Activated CD4-positive, alpha-beta T cell treated with anti-CD3 and anti-CD28 coated beads for 4 hours (primary cell): Measurements from ENCODE around the gene RHOG.
"Not testable (repeated sequence)": the region's sequence is repeated elsewhere in the genome, so short reads cannot be mapped to it uniquely, and the experiment has no call there.

ENCODE experiments used
- DNase-seq, 2 donors: peaks; one replicate each; pipeline ENCODE4 v3.0.0-alpha.2; 2020

RHOG gene

GRCh38 chr11:3807909-3808860 is 32.6 kb downstream of the RHOG start, which contains the start of gene PGAP2:
TSS of gene PGAP2 (plus strand) at chr11:3808560. CDS start at chr11:3811260, 2,700 bp downstream.
- DNase-seq, result peak; percentile 43 to 47

DNA sequence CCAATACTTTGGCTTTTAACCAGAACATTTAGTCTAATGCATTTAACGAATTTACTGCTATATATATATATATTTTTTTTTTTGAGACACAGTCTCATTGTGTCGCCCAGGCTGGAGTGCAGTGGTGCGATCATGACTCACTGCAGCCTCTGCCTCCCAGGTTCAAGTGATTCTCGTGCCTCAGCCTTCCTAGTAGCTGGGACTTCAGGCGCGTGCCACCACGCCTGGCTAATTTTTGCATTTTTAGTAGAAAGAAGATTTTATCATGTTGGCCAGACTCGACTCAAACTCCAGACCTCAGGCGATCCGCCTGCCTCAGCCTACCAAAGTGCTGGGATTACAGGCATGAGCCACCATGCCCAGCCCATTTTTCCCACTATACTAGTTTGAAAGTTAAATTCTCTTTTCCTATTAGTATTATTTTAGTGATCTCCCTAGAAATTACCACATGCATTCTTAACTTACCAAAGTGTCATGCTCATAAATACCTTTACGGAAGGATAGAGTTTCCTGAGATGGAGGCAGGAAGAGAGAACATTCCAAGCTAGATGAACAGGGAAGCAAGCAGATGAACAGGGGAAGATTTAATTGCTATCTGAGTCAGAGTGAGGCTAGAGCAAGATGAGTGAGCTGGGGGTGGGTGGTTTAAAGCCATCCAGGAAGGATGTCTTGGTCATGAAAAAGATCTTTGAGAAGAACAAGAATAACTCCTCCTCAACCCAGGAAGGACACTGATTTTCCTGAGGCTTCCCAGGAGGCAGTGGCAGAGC is 36.8 kb downstream of the RHOG start:
- DNase-seq, result no peak

DNA sequence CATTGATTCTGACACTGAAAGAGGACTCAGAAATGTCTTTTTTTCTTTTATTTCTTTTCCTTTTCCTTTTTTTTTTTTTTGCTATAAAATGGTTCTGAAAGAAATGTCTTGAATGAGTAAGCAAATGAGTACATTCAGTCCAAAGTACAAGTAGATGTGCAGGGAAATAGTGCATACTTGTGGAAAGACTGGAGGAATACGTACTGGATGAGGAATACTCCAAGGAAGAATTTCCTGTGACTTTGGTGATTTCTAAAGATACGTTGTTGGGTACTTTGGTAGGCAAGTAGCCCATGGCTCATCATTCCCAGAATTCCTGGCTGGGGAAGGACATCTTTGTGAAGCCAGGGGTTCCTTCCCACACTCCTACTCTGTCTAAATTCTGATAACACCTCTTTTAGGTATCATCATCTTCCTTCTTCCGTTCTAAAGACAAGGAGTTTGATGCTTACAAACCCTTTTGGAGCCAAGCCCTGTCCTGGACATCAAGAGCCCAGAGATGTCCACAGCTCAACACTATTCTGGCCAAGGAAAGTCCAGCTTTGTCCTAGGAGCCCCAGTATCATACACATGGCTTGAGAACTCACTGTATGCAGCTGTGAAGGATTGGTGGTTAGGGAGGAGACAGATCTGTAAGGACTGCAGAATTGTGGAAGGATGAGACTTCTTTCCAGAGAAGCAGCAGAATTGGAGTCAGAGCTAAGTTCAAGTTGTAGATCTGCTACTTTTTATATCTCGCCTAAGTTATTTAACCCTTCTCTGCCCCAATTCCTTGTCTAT is 38.6 kb downstream of the RHOG start:
- no peak for DNase-seq

- no peak for DNase-seq
These were observed 40.9 kb downstream of the RHOG start for GRCh38 chr11:3799873-3800272.

DNA sequence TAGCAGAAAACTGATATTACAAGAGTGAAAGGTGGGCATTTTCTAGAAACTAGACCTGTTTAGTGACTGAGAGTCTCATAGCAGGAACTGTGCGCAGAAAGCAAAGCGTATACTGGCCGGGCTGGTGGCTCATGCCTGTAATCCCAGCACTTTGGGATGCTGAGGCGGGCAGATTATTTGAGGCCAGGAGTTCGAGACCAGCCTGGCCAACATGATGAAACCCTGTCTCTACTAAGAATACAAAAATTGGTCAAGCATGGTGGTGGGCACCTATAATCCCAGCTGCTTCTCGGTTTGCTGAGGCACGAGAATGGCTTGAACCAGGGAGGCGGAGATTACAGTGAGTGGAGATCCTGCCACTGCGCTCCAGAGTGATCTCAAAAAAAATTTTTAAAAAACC is 41.6 kb downstream of the RHOG start:
- no peak for DNase-seq

GRCh38 chr11:3797329-3798090 is 43.2 kb downstream of the RHOG start, which contains the start of gene NUP98:
TSS of gene NUP98 (minus strand) at chr11:3797554. CDS start at chr11:3782117, 15,437 bp downstream.
- peak; percentile 99 for DNase-seq

DNA sequence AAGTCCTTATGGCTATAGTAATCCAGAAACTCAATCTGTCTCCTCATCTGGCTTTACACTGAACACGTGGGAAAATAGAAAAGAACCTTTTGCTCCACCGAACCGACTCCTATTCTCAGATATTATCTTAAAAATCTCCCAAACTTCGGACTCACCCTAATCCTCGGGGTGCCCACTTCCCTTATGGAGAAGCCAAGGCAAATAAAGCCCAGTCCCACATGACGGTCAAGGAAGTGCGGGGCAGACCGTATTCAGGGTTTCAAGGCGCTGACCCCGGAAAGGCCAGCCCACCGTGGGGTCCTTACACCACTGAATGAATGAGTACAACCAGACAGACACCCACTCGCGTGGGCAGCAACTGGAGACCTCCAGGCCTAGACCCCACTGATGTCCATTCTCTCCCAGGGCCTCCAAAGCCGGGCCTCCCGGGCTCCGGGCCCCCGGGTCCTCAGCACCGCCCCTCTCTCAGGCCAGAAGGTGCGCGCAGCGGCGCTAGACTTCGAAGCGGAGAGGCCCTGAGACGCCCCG is 43.9 kb downstream of the RHOG start:
- DNase-seq, result no peak

DNA sequence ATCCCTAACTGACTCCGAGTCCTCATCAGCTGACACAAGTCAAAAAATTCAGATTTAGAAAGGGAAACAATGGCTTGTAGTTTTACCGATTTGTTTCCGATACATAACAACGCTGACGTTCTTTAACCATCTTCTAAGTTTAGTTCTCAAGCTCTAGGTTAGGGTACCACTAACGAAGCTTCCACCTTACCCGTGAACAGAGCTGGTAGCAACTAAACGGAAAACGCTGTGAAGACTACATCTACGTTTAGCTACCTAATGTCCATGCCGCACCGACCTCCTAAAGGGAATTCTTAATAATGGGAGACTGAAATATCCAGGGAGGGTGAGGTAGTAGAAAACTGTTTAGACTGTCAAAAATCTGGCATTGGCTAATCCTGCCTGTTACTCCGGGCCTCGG is 44.4 kb downstream of the RHOG start:
- DNase-seq, result no peak

DNA sequence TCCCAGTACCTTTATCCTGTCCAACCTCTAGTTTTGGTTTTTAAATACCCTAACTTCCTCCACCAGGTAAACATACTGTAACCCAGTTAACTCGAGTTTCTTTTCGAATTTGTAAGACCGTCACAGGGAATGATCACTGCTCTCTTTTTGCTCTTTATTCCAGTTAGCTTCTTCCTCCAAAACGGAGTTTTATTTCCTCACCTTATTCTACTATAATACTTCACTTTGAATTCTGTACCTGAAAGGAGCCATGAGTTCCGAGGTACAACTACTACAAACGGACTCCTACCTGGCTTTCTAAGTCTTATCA is 44.8 kb downstream of the RHOG start:
- DNase-seq, result no peak

DNA sequence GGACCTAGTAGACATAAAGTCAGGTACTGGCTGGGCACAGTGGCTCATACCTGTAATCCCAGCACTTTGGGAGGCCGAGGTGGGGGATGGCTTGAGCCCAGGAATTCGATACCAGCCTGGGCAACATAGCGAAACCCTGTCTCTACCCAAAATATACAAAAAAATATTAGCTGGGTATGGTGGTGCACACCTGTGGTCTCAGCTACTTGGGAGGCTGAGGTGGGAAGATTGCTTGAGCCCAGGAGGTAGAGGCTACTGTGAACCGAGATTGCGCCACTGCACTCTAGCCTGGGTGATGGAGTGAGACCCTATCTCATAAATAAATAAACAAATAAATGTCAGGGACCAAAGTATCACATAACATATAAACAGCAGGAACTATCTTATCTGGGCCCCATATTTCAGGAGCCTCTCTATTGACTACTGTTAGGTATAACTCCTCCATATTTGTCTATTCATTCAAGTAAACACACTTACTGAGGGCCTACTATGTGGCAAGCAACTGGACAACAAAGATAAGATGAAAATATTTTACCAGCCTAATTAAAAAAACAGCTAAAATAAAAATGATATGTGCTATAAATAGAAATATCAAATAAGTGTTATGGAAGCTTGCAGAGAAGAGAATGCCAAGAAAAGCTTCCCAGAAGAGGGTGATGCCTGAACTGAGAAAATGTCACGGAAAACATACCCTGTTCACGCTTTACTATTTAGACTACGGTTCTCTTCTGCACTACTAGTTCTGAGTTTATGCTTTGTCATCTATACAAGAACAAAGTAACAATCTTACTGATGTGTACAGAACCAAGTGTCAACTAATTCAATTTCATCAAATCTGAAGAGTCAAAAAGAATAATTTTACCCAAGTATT is 45.4 kb downstream of the RHOG start:
- no peak for DNase-seq

DNA sequence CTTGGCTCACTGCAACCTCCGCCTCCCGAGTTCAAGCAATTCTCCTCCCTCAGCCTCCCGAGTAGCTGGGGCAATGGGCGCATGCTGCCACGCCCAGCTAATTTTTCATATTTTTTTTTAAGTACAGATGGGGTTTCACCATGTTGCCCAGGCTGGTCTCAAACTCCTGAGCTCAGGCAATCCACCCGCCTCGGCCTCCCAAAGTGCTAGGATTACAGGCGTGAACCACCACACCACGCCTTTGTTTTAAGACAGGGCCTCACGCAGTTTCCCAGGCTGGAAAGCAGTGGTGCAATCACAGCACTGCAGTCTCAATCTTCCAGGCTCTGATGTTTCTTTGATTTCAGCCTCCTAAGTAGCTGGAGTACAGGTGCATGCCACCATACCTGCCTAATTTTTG is 46.4 kb downstream of the RHOG start:
- DNase-seq, result not testable (repeated sequence)

DNA sequence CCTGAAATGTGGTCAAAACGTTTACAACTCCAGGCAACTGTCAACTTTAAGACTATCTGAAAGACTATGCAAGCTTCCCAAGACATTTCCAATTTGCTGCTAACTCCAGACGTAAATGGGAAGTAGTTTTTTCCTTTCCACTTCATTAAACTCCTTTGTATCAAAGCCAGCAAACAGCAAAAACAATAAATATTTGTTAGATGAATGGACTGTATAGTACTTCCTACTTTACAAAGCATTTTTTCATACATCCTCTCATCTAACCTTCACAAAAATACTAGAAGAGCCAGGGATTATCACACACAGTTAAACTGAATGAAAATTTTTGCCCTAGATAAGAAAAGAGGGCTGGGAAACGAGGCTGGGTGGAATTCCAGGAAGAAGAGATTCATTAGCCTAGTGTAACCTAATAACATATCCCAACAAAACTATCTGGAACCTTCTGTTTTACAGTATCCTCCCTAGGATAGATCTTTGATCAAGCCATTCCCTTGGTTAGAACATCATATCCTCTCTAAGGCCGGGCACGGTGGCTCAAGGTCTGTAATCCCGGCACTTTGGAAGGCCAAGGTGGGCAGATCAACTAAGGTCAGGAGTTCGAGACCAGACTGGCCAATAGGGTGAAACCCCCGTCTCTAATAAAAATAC is 53.9 kb downstream of the RHOG start:
- no peak for DNase-seq

GRCh38 chr11:3783611-3784010 is 57.1 kb downstream of the RHOG start:
- no peak for DNase-seq

- no peak for DNase-seq
These were observed 57.8 kb downstream of the RHOG start for GRCh38 chr11:3782963-3783362.

GRCh38 chr11:3781423-3781822 is 59.3 kb downstream of the RHOG start:
- no peak for DNase-seq
